Measurements from ENCODE around the gene LMF1. TPM values are rescaled to one million over a fixed set of nuclear protein-coding genes. Genes with fewer than 3 reads are reported as not detected.

Gene LMF1
- total RNA-seq, 1 donor from 2014 or later, result 26.0 TPM

DNA sequence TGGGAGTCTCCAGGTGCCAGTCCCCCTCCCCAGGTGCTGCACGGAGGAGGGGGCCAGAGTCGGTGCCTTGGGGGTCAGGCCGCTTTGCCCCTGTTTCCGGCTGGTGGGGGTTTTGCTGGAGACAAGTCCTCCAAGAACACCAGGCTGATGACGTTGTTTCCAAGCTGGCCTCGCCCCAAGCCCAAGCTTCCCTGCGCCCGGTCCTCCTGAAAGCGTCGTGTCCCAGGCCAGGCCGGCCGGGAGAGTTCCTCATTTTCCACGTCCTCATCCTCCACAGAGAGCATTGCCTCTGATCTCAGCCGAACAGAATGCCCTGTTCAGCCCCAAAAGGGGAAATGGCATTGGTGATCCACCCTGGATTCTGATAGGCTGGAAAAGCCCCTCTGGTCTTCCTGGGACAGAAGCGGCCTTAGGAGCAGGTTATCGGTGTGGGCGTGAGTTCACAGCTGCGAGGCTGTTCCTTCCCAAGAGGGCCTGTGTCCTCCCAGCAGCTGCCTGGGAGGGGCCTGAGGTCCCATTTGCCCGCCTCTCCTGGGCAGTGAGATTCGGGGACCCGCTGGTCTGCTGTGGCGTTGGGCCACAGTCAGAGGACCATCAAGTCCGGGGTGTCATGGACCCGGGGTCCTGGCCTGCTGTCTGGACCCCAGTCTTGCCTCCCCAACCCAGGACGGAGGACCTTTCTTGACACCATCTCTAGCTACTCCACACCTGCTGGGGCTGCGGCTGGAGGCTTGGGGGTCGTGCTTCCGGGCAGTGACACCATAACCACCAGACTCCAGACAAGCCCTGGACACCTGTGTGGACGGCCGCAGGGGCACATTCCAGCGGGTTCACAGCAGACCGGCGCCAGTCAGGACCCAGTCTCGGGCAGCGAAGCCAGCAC is 17.9 kb upstream of the LMF1 start:
- TF ChIP-seq POLR2A (IDR thresholded peaks at IDR 0.05) (no peak), CTCF (IDR thresholded peaks at IDR 0.05) (no peak), POLR2AphosphoS5 (IDR thresholded peaks at IDR 0.05; ENCODE audit: insufficient read depth in 1 of 2, low read depth in 1 of 2) (no peak)
- intact Hi-C loops (cut with DNase I), result no loop called here
- H3K27ac ChIP-seq, result no peak overlapping the region
- H3K4me3 ChIP-seq, result no peak overlapping the region
- no peak for DNase-seq (ENCODE audit: extremely low spot score in 2 of 2)
- no peaks in the 10 kb centered on the region for H3K36me3 ChIP-seq
- no peaks in the 10 kb centered on the region for H3K4me1 ChIP-seq
- no peaks in the 10 kb centered on the region for H3K9me3 ChIP-seq
- H3K27me3 ChIP-seq, result no peaks in the 10 kb centered on the region

- intact Hi-C loops (cut with DNase I), result no loop called here
- Histone ChIP-seq H3K36me3 (no peaks in the 10 kb centered on the region), H3K27me3 (no peaks in the 10 kb centered on the region), H3K4me3 (no peak overlapping the region), H3K9me3 (no peaks in the 10 kb centered on the region), H3K4me1 (no peaks in the 10 kb centered on the region), H3K27ac (no peak overlapping the region)
- no peak for DNase-seq (ENCODE audit: extremely low spot score in 2 of 2)
- no peak for TF ChIP-seq POLR2A (IDR thresholded peaks at IDR 0.05)
- TF ChIP-seq POLR2AphosphoS5 (IDR thresholded peaks at IDR 0.05; ENCODE audit: insufficient read depth in 1 of 2, low read depth in 1 of 2), result no peak
- no peak for TF ChIP-seq CTCF (IDR thresholded peaks at IDR 0.05)
Measured at GRCh38 chr16:987906-988305, 17.1 kb upstream of the LMF1 start.

DNA sequence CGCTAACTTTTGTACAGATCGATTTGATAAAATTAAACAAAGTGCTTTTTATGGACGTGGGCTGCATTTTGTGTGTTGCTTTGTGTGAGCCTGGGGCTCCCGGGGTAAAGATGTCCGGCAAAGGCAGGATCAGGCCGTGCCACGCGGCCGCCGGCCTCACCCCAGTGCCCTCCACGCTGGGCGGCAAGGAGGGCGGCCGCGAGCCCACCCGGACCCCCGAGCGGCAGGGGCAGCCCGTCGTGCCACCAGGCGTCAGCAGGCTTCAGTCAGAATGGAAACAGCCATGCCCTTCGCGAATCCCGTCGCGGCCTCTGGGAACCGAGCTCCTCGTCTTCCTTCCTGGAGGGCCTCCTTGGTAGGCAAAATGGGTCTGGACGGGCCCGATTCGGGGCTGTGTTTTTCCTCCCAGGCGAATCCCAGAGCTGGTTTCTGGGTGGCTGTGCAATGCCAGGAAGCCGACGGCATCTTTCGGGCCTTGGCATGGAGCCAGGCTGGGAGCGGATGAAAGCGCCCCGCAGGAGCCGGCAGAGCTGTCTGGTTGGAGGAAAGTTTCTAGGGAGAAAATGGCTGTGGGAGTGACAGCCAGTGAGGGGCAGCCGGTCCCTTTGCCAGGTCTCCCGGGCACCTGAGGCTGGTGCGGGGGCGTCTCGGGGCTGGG is 16.3 kb upstream of the LMF1 start:
- Histone ChIP-seq H3K27ac (no peak overlapping the region), H3K27me3 (no peaks in the 10 kb centered on the region), H3K9me3 (no peaks in the 10 kb centered on the region), H3K36me3 (no peaks in the 10 kb centered on the region), H3K4me1 (peaks cover 4% of the 10 kb centered on the region), H3K4me3 (no peak overlapping the region)
- intact Hi-C loops (cut with DNase I), result no loop called here
- TF ChIP-seq POLR2A (IDR thresholded peaks at IDR 0.05) (no peak), POLR2AphosphoS5 (IDR thresholded peaks at IDR 0.05; ENCODE audit: insufficient read depth in 1 of 2, low read depth in 1 of 2) (no peak), CTCF (IDR thresholded peaks at IDR 0.05) (no peak)
- DNase-seq (ENCODE audit: extremely low spot score in 2 of 2), result no peak

DNA sequence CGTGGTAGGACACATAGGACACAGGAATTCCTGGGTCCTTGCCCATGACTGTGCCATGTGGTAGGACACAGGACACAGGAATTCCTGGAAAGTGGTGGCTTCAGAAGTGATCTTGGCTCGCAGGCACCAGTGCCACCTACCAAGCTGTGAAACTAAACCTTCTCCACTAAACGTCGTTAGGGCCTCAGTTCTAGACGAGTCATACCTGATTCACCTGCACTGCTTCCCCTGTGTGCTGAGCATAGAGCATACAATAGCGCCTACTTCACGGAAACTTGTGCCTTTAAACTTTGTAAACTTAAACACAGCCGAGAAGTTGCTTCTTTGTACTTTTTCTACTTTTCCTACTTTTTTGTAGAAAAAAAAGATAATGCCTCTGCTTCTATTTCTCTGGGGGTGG is 15.6 kb upstream of the LMF1 start:
- no peak for TF ChIP-seq CTCF (IDR thresholded peaks at IDR 0.05)
- TF ChIP-seq POLR2A (IDR thresholded peaks at IDR 0.05), result no peak
- TF ChIP-seq POLR2AphosphoS5 (IDR thresholded peaks at IDR 0.05; ENCODE audit: insufficient read depth in 1 of 2, low read depth in 1 of 2), result no peak
- intact Hi-C loops (cut with DNase I), result no loop called here
- H3K27ac ChIP-seq, result no peak overlapping the region
- peaks cover 6% of the 10 kb centered on the region for H3K4me1 ChIP-seq
- no peak overlapping the region for H3K4me3 ChIP-seq
- H3K9me3 ChIP-seq, result no peaks in the 10 kb centered on the region
- DNase-seq (ENCODE audit: extremely low spot score in 2 of 2), result no peak
- no peaks in the 10 kb centered on the region for H3K27me3 ChIP-seq
- no peaks in the 10 kb centered on the region for H3K36me3 ChIP-seq

All from vagina (tissue), 2 donors.